ENCODE results near the gene WWC2.

WWC2 gene

DNA sequence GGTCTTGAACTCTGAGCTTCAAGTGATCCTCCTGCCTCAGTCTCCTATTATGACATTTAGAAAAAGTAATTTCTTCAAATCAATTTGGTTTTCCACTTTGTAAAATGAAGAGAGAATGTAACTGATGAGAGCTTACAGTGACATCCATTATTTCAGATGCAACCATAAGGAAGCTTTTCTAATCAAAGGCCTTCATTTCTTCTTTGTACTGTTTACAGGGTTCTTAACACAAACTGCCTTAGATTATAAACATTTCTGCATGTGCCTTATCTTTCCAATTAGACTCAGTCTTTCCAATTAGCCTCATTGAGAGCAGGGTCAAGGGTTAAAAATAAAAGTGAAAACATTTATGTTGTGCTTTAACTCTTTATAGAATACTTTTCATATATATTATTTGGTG, 71.8 kb downstream of the WWC2 start:
- Histone ChIP-seq H3K4me1 (ENCODE audit: control insufficient read depth in 1 of 2, insufficient read depth in 2 of 2, low read length in 2 of 2) (peaks cover 0 to 6% of the 10 kb centered on the region in 2 donors), H3K27ac (ENCODE audit: low read depth, low read length) (no peak overlapping the region), H3K9ac (ENCODE audit: low read depth in 1 of 2, low read length in 2 of 2) (no peak overlapping the region), H3K36me3 (ENCODE audit: control insufficient read depth in 1 of 2, insufficient read depth in 2 of 2, low read length in 2 of 2) (no peaks in the 10 kb centered on the region), H3K9me3 (ENCODE audit: control insufficient read depth in 1 of 2, low read length in 2 of 2) (no peaks in the 10 kb centered on the region), H3K4me3 (ENCODE audit: low read depth in 1 of 2, low read length in 2 of 2) (no peak overlapping the region), H3K27me3 (ENCODE audit: control insufficient read depth in 1 of 2, insufficient read depth in 2 of 2, low read length in 2 of 2) (no peaks in the 10 kb centered on the region)

DNA sequence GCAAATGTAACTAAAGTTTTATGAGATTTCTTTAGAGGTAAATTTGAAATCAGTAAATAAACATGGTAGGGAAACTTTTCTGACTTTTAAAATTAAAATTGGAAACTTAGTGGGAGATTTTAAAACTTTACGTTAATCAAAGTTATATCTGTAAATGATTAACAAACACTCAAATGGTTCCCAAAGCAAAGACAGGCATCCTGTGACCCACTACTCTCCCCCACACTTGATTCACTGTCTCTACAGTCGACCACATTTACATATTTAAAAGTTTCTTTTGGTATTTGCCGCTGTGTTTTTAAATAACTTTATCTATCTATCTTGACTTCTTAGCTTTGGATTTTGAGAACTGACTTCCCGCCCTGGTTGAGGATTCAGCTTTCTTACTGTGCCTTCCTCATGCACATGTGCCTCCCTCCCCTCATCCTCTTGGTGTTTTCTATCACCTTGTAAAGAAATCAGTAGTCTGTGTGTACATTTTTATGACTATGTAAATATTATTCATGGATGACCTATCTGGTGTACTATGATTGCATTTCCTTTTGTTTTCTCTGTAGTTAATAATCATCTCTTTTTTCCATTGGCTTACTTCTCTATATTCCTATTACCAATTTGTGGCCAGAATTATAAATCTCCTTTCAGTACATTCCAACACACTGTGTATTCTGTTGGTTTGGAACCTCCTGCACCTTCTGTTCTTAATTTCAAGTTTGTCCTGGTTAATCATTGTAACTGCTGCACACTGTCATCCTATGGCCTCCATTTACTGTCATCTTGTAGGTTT, 72.6 kb downstream of the WWC2 start:
- H3K36me3 ChIP-seq (ENCODE audit: control insufficient read depth in 1 of 2, insufficient read depth in 2 of 2, low read length in 2 of 2) = no peaks in the 10 kb centered on the region
- no peak overlapping the region for H3K27ac ChIP-seq (ENCODE audit: low read depth, low read length)
- H3K27me3 ChIP-seq (ENCODE audit: control insufficient read depth in 1 of 2, insufficient read depth in 2 of 2, low read length in 2 of 2) = no peaks in the 10 kb centered on the region
- no peak overlapping the region for H3K9ac ChIP-seq (ENCODE audit: low read depth in 1 of 2, low read length in 2 of 2)
- no peak overlapping the region for H3K4me3 ChIP-seq (ENCODE audit: low read depth in 1 of 2, low read length in 2 of 2)
- H3K9me3 ChIP-seq (ENCODE audit: control insufficient read depth in 1 of 2, low read length in 2 of 2) = no peaks in the 10 kb centered on the region
- H3K4me1 ChIP-seq (ENCODE audit: control insufficient read depth in 1 of 2, insufficient read depth in 2 of 2, low read length in 2 of 2) = peaks cover 0 to 6% of the 10 kb centered on the region in 2 donors

- Histone ChIP-seq H3K9ac (ENCODE audit: low read depth in 1 of 2, low read length in 2 of 2) (no peak overlapping the region), H3K27ac (ENCODE audit: low read depth, low read length) (no peak overlapping the region), H3K4me1 (ENCODE audit: control insufficient read depth in 1 of 2, insufficient read depth in 2 of 2, low read length in 2 of 2) (peaks cover 0 to 6% of the 10 kb centered on the region in 2 donors), H3K27me3 (ENCODE audit: control insufficient read depth in 1 of 2, insufficient read depth in 2 of 2, low read length in 2 of 2) (no peaks in the 10 kb centered on the region), H3K4me3 (ENCODE audit: low read depth in 1 of 2, low read length in 2 of 2) (no peak overlapping the region), H3K36me3 (ENCODE audit: control insufficient read depth in 1 of 2, insufficient read depth in 2 of 2, low read length in 2 of 2) (no peaks in the 10 kb centered on the region), H3K9me3 (ENCODE audit: control insufficient read depth in 1 of 2, low read length in 2 of 2) (no peaks in the 10 kb centered on the region)
Observed at GRCh38 chr4:183172881-183173280, 73.8 kb downstream of the WWC2 start.

DNA sequence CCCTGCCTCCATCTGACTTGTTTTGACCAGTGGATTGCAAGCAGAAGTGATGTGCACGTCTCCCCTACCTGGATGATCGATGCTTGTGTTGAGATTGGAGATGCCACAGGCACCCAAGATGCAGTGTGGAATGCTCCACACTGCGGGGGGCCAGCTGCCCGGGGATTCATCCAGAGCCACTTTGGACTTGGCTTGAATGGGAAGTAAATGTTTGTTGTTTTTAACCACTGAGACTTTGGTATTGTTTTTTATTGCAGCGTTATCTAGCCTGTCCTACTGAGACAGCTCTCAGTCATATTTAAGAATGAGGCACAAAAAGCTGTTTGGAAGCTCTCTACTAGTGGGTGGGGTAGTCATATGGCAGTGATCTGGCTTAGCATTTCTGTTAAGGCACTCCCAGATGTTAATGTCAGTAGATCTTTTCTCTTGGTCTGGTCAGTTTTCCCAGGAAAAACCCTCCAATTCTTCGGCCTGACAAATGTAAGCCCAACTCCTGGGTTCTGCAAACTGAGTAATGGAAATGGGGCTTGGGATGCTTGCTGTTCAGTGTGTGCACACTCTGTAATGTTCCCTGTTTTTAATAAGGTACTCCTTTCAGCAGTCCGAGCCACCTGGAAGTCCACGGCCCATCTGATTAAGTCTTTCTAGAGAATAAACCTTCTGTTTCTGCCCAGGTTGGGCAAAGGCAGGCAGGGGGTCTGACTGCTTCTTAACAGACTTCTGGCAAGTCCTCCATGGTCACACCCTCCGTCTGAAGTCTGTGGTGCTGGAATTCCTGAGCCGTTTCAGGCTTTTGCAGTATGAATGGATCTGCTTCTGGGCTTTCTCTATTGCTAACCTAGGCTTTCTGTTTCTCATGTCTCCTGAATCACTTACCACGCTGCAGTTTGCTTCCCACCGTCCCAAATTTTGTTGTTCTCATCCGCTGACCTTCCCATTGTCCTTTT, 74.8 kb downstream of the WWC2 start:
- Histone ChIP-seq H3K4me3 (ENCODE audit: low read depth in 1 of 2, low read length in 2 of 2) (no peak overlapping the region), H3K36me3 (ENCODE audit: control insufficient read depth in 1 of 2, insufficient read depth in 2 of 2, low read length in 2 of 2) (no peaks in the 10 kb centered on the region), H3K4me1 (ENCODE audit: control insufficient read depth in 1 of 2, insufficient read depth in 2 of 2, low read length in 2 of 2) (peaks cover 0 to 6% of the 10 kb centered on the region in 2 donors), H3K9ac (ENCODE audit: low read depth in 1 of 2, low read length in 2 of 2) (no peak overlapping the region), H3K27ac (ENCODE audit: low read depth, low read length) (no peak overlapping the region), H3K27me3 (ENCODE audit: control insufficient read depth in 1 of 2, insufficient read depth in 2 of 2, low read length in 2 of 2) (no peaks in the 10 kb centered on the region), H3K9me3 (ENCODE audit: control insufficient read depth in 1 of 2, low read length in 2 of 2) (no peaks in the 10 kb centered on the region)

GRCh38 chr4:183175631-183176232, 76.7 kb downstream of the WWC2 start:
- Histone ChIP-seq H3K27ac (ENCODE audit: low read depth, low read length) (no peak overlapping the region), H3K36me3 (ENCODE audit: control insufficient read depth in 1 of 2, insufficient read depth in 2 of 2, low read length in 2 of 2) (no peaks in the 10 kb centered on the region), H3K4me3 (ENCODE audit: low read depth in 1 of 2, low read length in 2 of 2) (no peak overlapping the region), H3K9me3 (ENCODE audit: control insufficient read depth in 1 of 2, low read length in 2 of 2) (no peaks in the 10 kb centered on the region), H3K4me1 (ENCODE audit: control insufficient read depth in 1 of 2, insufficient read depth in 2 of 2, low read length in 2 of 2) (peaks cover 0 to 6% of the 10 kb centered on the region in 2 donors), H3K9ac (ENCODE audit: low read depth in 1 of 2, low read length in 2 of 2) (no peak overlapping the region), H3K27me3 (ENCODE audit: control insufficient read depth in 1 of 2, insufficient read depth in 2 of 2, low read length in 2 of 2) (no peaks in the 10 kb centered on the region)

- H3K27me3 ChIP-seq (ENCODE audit: control insufficient read depth in 1 of 2, insufficient read depth in 2 of 2, low read length in 2 of 2) = no peaks in the 10 kb centered on the region
- no peak overlapping the region for H3K9ac ChIP-seq (ENCODE audit: low read depth in 1 of 2, low read length in 2 of 2)
- no peak overlapping the region for H3K27ac ChIP-seq (ENCODE audit: low read depth, low read length)
- no peaks in the 10 kb centered on the region for H3K36me3 ChIP-seq (ENCODE audit: control insufficient read depth in 1 of 2, insufficient read depth in 2 of 2, low read length in 2 of 2)
- H3K9me3 ChIP-seq (ENCODE audit: control insufficient read depth in 1 of 2, low read length in 2 of 2) = no peaks in the 10 kb centered on the region
- H3K4me3 ChIP-seq (ENCODE audit: low read depth in 1 of 2, low read length in 2 of 2) = no peak overlapping the region
- peaks cover 0 to under 1% of the 10 kb centered on the region in 2 donors for H3K4me1 ChIP-seq (ENCODE audit: control insufficient read depth in 1 of 2, insufficient read depth in 2 of 2, low read length in 2 of 2)
Observed at GRCh38 chr4:183177001-183177400, 77.9 kb downstream of the WWC2 start.

- Histone ChIP-seq H3K9me3 (ENCODE audit: control insufficient read depth in 1 of 2, low read length in 2 of 2) (no peaks in the 10 kb centered on the region), H3K36me3 (ENCODE audit: control insufficient read depth in 1 of 2, insufficient read depth in 2 of 2, low read length in 2 of 2) (no peaks in the 10 kb centered on the region), H3K4me1 (ENCODE audit: control insufficient read depth in 1 of 2, insufficient read depth in 2 of 2, low read length in 2 of 2) (no peaks in the 10 kb centered on the region), H3K9ac (ENCODE audit: low read depth in 1 of 2, low read length in 2 of 2) (no peak overlapping the region), H3K4me3 (ENCODE audit: low read depth in 1 of 2, low read length in 2 of 2) (no peak overlapping the region), H3K27me3 (ENCODE audit: control insufficient read depth in 1 of 2, insufficient read depth in 2 of 2, low read length in 2 of 2) (no peaks in the 10 kb centered on the region), H3K27ac (ENCODE audit: low read depth, low read length) (no peak overlapping the region)
Observed at GRCh38 chr4:183178201-183178600, 79.1 kb downstream of the WWC2 start.

DNA sequence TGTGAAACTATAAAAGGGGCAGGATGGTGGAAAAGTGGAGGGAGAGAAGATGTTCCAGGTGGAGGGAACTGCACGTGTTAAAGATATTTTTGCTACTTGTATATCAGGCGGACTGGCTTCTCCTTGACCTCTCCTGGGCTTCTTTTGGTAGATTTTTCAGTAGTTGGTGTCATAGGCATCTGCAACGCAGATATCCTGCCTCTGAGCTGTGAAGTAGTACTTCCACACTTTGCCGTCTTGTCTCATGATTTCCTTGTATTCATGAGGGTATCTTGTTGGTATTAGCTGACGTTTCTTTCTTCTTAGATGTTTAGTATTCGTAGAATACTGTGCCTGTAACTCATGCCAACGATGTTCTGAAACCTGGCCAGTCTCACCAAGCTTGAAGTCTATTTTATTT, 81.0 kb downstream of the WWC2 start:
- no peak overlapping the region for H3K9ac ChIP-seq (ENCODE audit: low read depth in 1 of 2, low read length in 2 of 2)
- H3K27me3 ChIP-seq (ENCODE audit: control insufficient read depth in 1 of 2, insufficient read depth in 2 of 2, low read length in 2 of 2) = no peaks in the 10 kb centered on the region
- H3K36me3 ChIP-seq (ENCODE audit: control insufficient read depth in 1 of 2, insufficient read depth in 2 of 2, low read length in 2 of 2) = no peaks in the 10 kb centered on the region
- H3K27ac ChIP-seq (ENCODE audit: low read depth, low read length) = no peak overlapping the region
- H3K9me3 ChIP-seq (ENCODE audit: control insufficient read depth in 1 of 2, low read length in 2 of 2) = no peaks in the 10 kb centered on the region
- no peak overlapping the region for H3K4me3 ChIP-seq (ENCODE audit: low read depth in 1 of 2, low read length in 2 of 2)
- no peaks in the 10 kb centered on the region for H3K4me1 ChIP-seq (ENCODE audit: control insufficient read depth in 1 of 2, insufficient read depth in 2 of 2, low read length in 2 of 2)

DNA sequence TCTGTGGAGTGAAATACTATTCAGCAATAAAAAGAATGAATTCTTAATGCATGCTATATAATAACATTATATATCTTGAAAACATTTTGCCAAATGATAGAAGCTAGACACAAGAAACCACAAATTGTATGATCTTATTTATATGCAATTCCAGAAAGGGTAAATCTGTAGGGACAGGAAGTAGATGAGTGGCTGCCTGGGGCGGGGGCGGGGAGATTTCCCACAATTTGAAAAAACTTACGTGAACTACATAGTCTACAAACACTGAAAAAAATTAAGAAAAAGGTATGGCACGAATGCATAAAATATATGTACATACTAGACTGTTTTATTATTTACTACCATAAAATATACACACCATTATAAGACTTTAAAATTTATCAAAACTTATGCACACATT, 81.6 kb downstream of the WWC2 start:
- Histone ChIP-seq H3K9me3 (ENCODE audit: control insufficient read depth in 1 of 2, low read length in 2 of 2) (no peaks in the 10 kb centered on the region), H3K36me3 (ENCODE audit: control insufficient read depth in 1 of 2, insufficient read depth in 2 of 2, low read length in 2 of 2) (no peaks in the 10 kb centered on the region), H3K4me1 (ENCODE audit: control insufficient read depth in 1 of 2, insufficient read depth in 2 of 2, low read length in 2 of 2) (no peaks in the 10 kb centered on the region), H3K9ac (ENCODE audit: low read depth in 1 of 2, low read length in 2 of 2) (no peak overlapping the region), H3K4me3 (ENCODE audit: low read depth in 1 of 2, low read length in 2 of 2) (no peak overlapping the region), H3K27ac (ENCODE audit: low read depth, low read length) (no peak overlapping the region), H3K27me3 (ENCODE audit: control insufficient read depth in 1 of 2, insufficient read depth in 2 of 2, low read length in 2 of 2) (no peaks in the 10 kb centered on the region)

- Histone ChIP-seq H3K9ac (ENCODE audit: low read depth in 1 of 2, low read length in 2 of 2) (no peak overlapping the region), H3K4me1 (ENCODE audit: control insufficient read depth in 1 of 2, insufficient read depth in 2 of 2, low read length in 2 of 2) (no peaks in the 10 kb centered on the region), H3K36me3 (ENCODE audit: control insufficient read depth in 1 of 2, insufficient read depth in 2 of 2, low read length in 2 of 2) (no peaks in the 10 kb centered on the region), H3K27me3 (ENCODE audit: control insufficient read depth in 1 of 2, insufficient read depth in 2 of 2, low read length in 2 of 2) (no peaks in the 10 kb centered on the region), H3K9me3 (ENCODE audit: control insufficient read depth in 1 of 2, low read length in 2 of 2) (no peaks in the 10 kb centered on the region), H3K27ac (ENCODE audit: low read depth, low read length) (no peak overlapping the region), H3K4me3 (ENCODE audit: low read depth in 1 of 2, low read length in 2 of 2) (no peak overlapping the region)
Observed at GRCh38 chr4:183181081-183181480, 82.0 kb downstream of the WWC2 start.

All from duodenal mucosa (tissue), 2 donors.